ENCODE measurements around the gene CMTR1.
A peak's percentile ranks its signal among the peaks of the same experiment; 100 is the strongest.
"Not testable (repeated sequence)": the region's sequence is repeated elsewhere in the genome, so short reads cannot be mapped to it uniquely, and the experiment has no call there.

CMTR1 gene

GRCh38 chr6:37493661-37493995, 60.6 kb downstream of the CMTR1 start:
- Mint-ChIP-seq H3K36me3 (ENCODE audit: low read depth) (no peaks in the 10 kb centered on the region), H3K27ac (no peak overlapping the region), H3K4me1 (peaks cover 30% of the 10 kb centered on the region), H3K9me3 (no peaks in the 10 kb centered on the region), H3K27me3 (ENCODE audit: low read depth) (peaks cover 49% of the 10 kb centered on the region), H3K4me3 (no peak overlapping the region)
- TF ChIP-seq CTCF (IDR thresholded peaks at IDR 0.05; ENCODE audit: unreplicated experiment in 3 of 3), result no peak

- no peak overlapping the region for H3K27ac Mint-ChIP-seq
- no peak for TF ChIP-seq CTCF (IDR thresholded peaks at IDR 0.05; ENCODE audit: unreplicated experiment in 3 of 3)
- no peaks in the 10 kb centered on the region for H3K9me3 Mint-ChIP-seq
- peaks cover 35% of the 10 kb centered on the region for H3K27me3 Mint-ChIP-seq (ENCODE audit: low read depth)
- H3K4me1 Mint-ChIP-seq, result peaks cover 28% of the 10 kb centered on the region
- peak overlapping the region in 2 of 3 experiments; percentile 18 to 40 for H3K4me3 Mint-ChIP-seq
- no peaks in the 10 kb centered on the region for H3K36me3 Mint-ChIP-seq (ENCODE audit: low read depth)
Measured at GRCh38 chr6:37495244-37495934, 62.4 kb downstream of the CMTR1 start.

DNA sequence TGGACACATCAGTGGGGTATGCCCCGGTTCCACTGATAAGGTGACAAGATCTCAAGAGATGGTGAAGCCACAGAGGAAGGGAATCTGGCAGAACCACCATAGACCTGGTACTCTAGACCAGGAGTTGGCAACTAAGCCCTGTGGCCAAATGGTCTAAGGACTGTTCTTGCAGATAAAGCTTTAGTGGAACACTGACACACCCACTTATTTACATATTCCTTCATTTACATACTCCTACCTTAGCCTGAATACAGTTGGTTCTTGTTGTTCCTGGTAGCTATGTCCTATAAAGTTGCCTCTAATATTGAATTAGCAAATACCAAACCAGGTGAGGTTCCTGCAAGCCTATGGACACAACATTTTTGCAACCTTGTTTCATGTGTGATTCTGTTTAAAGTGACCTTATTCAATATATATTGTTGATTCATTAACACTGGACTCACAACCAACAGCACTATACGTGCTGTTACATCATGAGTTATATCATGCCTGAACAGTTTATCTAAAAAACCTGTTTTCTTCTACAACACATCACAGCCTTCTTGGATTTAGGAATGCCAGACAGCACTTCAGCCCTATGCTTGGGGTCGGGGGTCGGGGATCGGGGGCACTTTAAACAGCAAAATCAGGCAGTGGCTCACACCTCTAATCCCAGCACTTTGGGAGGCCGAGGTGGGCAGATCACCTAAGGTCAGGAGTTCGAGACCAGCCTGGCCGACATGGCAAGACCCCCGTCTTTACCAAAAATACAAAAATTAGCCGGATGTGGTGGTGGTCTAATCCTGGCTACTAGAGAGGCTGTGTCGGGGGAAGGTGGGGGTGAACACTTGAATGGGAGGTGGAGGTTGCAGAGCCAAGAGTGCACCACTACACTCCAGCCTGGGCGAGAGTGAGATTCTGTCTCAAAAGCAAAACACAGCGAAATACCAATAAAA, 64.2 kb downstream of the CMTR1 start:
- H3K36me3 Mint-ChIP-seq (ENCODE audit: low read depth), result no peaks in the 10 kb centered on the region
- H3K27ac Mint-ChIP-seq, result no peak overlapping the region

GRCh38 chr6:37499433-37500293, 66.6 kb downstream of the CMTR1 start, which contains the start of gene CCDC167:
TSS of gene CCDC167 (minus strand) at chr6:37499893. CDS start at chr6:37499863, 30 bp downstream.
- no peaks in the 10 kb centered on the region for H3K36me3 Mint-ChIP-seq (ENCODE audit: low read depth)
- H3K4me1 Mint-ChIP-seq, result peaks cover 23% of the 10 kb centered on the region
- H3K4me3 Mint-ChIP-seq, result peak within 1 kb of the TSS; percentile 87 to 90 (median 88)
- peaks cover 10% of the 10 kb centered on the region for H3K27me3 Mint-ChIP-seq (ENCODE audit: low read depth)
- TF ChIP-seq CTCF (IDR thresholded peaks at IDR 0.05; ENCODE audit: unreplicated experiment in 3 of 3), result no peak
- peak within 1 kb of the TSS; percentile 24 to 75 (median 51) for H3K27ac Mint-ChIP-seq
- no peaks in the 10 kb centered on the region for H3K9me3 Mint-ChIP-seq

More for the DNA sequence above, 64.2 kb downstream of the CMTR1 start:
- no peak for TF ChIP-seq CTCF (IDR thresholded peaks at IDR 0.05; ENCODE audit: unreplicated experiment in 3 of 3)
- H3K4me3 Mint-ChIP-seq, result peak overlapping the region; percentile 53 to 61 (median 55)
- peaks cover 19% of the 10 kb centered on the region for H3K27me3 Mint-ChIP-seq (ENCODE audit: low read depth)
- peaks cover 26% of the 10 kb centered on the region for H3K4me1 Mint-ChIP-seq
- H3K9me3 Mint-ChIP-seq, result no peaks in the 10 kb centered on the region

DNA sequence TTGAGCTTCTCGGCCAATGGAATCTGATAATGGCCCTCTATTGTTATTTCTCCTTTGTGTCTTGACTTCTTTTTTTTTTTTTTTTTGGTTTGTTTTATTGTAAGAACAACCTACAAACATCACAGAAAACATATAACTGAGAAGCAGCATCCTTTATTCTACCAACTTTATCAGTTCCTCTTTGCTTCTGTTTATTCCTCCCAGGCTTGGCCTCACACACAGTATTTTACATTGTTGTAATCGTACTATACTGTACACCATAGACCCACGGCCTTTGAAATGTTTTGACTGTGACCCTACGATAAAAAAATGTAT, 67.2 kb downstream of the CMTR1 start:
- peaks cover 23% of the 10 kb centered on the region for H3K4me1 Mint-ChIP-seq
- H3K27me3 Mint-ChIP-seq (ENCODE audit: low read depth), result peaks cover 10% of the 10 kb centered on the region
- peak overlapping the region; percentile 87 to 90 (median 88) for H3K4me3 Mint-ChIP-seq
- H3K27ac Mint-ChIP-seq, result peak overlapping the region; percentile 24 to 75 (median 51)
- TF ChIP-seq CTCF (IDR thresholded peaks at IDR 0.05; ENCODE audit: unreplicated experiment in 3 of 3), result no peak
- no peaks in the 10 kb centered on the region for H3K36me3 Mint-ChIP-seq (ENCODE audit: low read depth)
- H3K9me3 Mint-ChIP-seq, result no peaks in the 10 kb centered on the region

DNA sequence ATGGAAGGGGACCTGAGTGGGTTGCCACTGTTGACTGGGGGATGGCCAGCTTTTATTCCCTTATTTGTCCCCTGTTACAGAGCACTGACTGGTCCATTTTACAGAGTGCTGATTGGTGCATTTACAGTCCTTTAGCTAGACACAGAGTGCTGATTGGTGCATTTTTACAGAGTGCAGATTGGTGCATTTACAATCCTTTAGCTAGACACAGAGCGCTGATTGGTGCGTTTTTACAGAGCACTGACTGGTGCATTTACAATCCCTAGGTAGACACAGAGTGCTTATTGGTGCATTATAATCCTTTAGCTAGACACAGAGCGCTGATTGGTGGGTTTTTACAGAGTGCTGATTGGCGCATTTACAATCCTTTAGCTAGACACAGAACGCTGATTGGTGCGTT, 67.9 kb downstream of the CMTR1 start:
- peaks cover 10% of the 10 kb centered on the region for H3K27me3 Mint-ChIP-seq (ENCODE audit: low read depth)
- peaks cover 23% of the 10 kb centered on the region for H3K4me1 Mint-ChIP-seq
- not testable (repeated sequence) for H3K9me3 Mint-ChIP-seq; H3K4me3 Mint-ChIP-seq; H3K36me3 Mint-ChIP-seq (ENCODE audit: low read depth); H3K27ac Mint-ChIP-seq
